SK-N-SH (cell line): ENCODE data around the gene ENTPD6.

Experiments used
- CHD2 ChIP-seq: fragments of 150-350 bp; IDR thresholded peaks from 2 replicates; pipeline ENCODE4 v1.6.1; 2018; ENCODE audit warnings: low read length; ENCODE audit not compliant: partially characterized antibody
- FOXJ3 ChIP-seq: sonication (generic); formaldehyde crosslinking; IDR thresholded peaks from 2 replicates; pipeline ENCODE4 v1.5.1; 2020; ENCODE audit warnings: mild to moderate bottlenecking, missing genetic modification reagents
- RFX5 ChIP-seq: IDR thresholded peaks from 2 replicates; pipeline ENCODE4 v1.6.1; 2012; ENCODE audit warnings: mild to moderate bottlenecking, improper control_type of control experiment, low read length
- TAF1 ChIP-seq: IDR thresholded peaks from 2 replicates; pipeline ENCODE4 v1.6.1; 2012; ENCODE audit warnings: low read depth, mild to moderate bottlenecking, low read length, moderate library complexity, borderline replicate concordance
- YY1 ChIP-seq: IDR thresholded peaks from 2 replicates; pipeline ENCODE4 v1.4.0; 2012; ENCODE audit warnings: low read depth, mild to moderate bottlenecking
- TF ChIP-seq, protein P1 (sequence below): fragments of 150-350 bp; IDR thresholded peaks from 2 replicates; pipeline ENCODE4 v1.6.1; 2017; ENCODE audit warnings: antibody characterized with exemption, low read length, low read depth, borderline replicate concordance
- TF ChIP-seq, protein P2 (sequence below): fragments of 200-600 bp; sonication (generic); IDR thresholded peaks from 2 replicates; pipeline ENCODE4 v1.6.1; 2017; ENCODE audit warnings: antibody characterized with exemption, mild to moderate bottlenecking, moderate library complexity
- TF ChIP-seq, protein P3 (sequence below): IDR thresholded peaks from 2 replicates; pipeline ENCODE4 v1.4.0; 2012; ENCODE audit warnings: low read depth

DNA sequence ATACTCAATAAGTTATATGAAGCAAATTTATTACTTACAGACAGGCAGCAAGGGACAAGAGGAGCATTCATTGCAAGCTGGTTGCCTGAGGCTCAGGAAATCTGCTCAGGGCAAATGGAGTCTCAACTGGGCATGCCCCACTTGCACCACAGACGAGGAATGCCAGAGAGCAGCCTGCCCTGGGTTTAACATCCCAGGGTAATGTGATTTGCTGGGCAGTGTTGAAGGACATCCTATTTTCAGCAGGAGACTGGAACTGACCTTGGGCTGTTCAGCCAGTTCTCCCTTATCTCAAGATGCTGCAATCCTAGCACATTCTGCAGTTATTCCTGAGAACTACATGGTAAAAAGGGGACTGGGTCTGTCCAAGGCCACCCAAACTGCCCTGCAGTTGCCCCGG is 3.8 kb upstream of the ENTPD6 start:
- TF ChIP-seq, protein P1, sequence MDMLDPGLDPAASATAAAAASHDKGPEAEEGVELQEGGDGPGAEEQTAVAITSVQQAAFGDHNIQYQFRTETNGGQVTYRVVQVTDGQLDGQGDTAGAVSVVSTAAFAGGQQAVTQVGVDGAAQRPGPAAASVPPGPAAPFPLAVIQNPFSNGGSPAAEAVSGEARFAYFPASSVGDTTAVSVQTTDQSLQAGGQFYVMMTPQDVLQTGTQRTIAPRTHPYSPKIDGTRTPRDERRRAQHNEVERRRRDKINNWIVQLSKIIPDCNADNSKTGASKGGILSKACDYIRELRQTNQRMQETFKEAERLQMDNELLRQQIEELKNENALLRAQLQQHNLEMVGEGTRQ: no peak
- TF ChIP-seq, protein P2, sequence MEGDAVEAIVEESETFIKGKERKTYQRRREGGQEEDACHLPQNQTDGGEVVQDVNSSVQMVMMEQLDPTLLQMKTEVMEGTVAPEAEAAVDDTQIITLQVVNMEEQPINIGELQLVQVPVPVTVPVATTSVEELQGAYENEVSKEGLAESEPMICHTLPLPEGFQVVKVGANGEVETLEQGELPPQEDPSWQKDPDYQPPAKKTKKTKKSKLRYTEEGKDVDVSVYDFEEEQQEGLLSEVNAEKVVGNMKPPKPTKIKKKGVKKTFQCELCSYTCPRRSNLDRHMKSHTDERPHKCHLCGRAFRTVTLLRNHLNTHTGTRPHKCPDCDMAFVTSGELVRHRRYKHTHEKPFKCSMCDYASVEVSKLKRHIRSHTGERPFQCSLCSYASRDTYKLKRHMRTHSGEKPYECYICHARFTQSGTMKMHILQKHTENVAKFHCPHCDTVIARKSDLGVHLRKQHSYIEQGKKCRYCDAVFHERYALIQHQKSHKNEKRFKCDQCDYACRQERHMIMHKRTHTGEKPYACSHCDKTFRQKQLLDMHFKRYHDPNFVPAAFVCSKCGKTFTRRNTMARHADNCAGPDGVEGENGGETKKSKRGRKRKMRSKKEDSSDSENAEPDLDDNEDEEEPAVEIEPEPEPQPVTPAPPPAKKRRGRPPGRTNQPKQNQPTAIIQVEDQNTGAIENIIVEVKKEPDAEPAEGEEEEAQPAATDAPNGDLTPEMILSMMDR: no peak
- TF ChIP-seq YY1 (no peak), CHD2 (no peak), TAF1 (no peak), FOXJ3 (CRISPR knock-in tag) (no peak), RFX5 (no peak)
- TF ChIP-seq, protein P3, sequence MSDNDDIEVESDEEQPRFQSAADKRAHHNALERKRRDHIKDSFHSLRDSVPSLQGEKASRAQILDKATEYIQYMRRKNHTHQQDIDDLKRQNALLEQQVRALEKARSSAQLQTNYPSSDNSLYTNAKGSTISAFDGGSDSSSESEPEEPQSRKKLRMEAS: no peak
